HUES64 (cell line): ENCODE data around the gene TSC22D2.

Experiments
- H3K27ac ChIP-seq: 2 replicates; pipeline ENCODE4 v1.7.0; 2013; ENCODE audit warnings: low read depth, low read length, inconsistent platforms
- H3K27me3 ChIP-seq: 2 replicates; pipeline ENCODE4 v1.6.1; 2013; ENCODE audit warnings: mild to moderate bottlenecking, low read length; ENCODE audit not compliant: insufficient read depth
- H3K36me3 ChIP-seq: 2 replicates; pipeline ENCODE4 v1.6.1; 2013; ENCODE audit warnings: mild to moderate bottlenecking, low read length; ENCODE audit not compliant: insufficient read depth
- H3K4me1 ChIP-seq: 2 replicates; pipeline ENCODE4 v1.6.1; 2013; ENCODE audit warnings: mild to moderate bottlenecking, low read length, moderate library complexity; ENCODE audit not compliant: insufficient read depth
- H3K4me3 ChIP-seq: 2 replicates; pipeline ENCODE4 v1.5.1; 2013; ENCODE audit warnings: mild to moderate bottlenecking, low read length, moderate library complexity
- H3K9ac ChIP-seq: 2 replicates; pipeline ENCODE4 v1.6.1; 2013; ENCODE audit warnings: mild to moderate bottlenecking, low read depth, low read length
- H3K9me3 ChIP-seq: 2 replicates; pipeline ENCODE4 v1.6.1; 2013; ENCODE audit warnings: low read depth, low read length; ENCODE audit not compliant: insufficient read depth
- WGBS: fragments of 150-250, 120-280 bp; methylation state at CpG from one replicate; pipeline ENCODE4 v1.1.7; 2013; ENCODE audit warnings: missing lambda C conversion rate; 5-methylcytosine and 5-hydroxymethylcytosine counted together

The TSC22D2 gene

DNA sequence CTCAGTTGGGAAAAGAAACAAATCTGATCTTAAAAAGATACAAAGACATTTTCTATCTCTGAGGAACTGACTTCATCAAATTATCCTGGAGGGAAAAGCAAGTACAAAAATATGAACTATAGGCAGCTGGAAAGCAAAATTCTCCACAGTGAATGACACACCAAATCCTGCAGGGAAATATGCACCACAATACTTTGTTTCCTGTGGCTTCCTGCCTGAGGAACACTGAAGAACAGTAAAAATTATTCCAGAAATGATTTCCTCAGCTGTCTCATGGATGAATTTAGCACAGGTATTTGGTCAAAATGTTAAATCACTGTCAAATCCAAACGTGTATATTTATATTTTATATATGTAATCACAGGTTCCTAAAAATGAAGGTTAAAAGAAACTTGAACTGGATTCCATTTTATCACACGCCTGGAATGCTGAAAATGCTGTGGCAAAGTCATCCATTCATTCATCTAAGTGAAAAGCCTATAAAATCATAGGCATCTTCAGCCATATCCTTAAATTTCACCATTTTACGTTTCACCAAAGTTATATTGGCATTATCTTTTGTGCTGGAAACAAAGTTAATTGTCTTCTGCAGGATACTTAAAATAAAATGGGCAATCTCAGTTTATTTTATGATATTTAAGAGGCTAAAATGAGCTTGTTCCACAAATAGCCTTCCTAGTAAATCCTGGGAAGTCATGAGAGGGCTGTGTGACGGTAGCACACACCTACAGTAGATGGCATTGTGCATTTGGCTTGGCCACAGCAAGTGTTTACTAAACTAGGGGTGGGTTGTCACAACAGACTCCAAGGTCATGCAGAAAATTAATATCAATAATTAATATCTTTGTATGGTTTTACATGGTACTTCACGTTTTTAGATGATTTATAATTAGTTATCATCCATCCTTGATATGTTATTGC is 19.3 kb upstream of the TSC22D2 start:
- no peaks in the 10 kb centered on the region for H3K9me3 ChIP-seq
- no peak overlapping the region for H3K27ac ChIP-seq
- H3K4me3 ChIP-seq, result no peak overlapping the region
- no peaks in the 10 kb centered on the region for H3K36me3 ChIP-seq
- H3K9ac ChIP-seq, result no peak overlapping the region
- no peaks in the 10 kb centered on the region for H3K27me3 ChIP-seq
- whole genome bisulfite sequencing, result 90% methylated on average over 3 of the region's 5 CpGs
- peaks cover 9% of the 10 kb centered on the region; the same call in 1 of the 2 replicates for H3K4me1 ChIP-seq

DNA sequence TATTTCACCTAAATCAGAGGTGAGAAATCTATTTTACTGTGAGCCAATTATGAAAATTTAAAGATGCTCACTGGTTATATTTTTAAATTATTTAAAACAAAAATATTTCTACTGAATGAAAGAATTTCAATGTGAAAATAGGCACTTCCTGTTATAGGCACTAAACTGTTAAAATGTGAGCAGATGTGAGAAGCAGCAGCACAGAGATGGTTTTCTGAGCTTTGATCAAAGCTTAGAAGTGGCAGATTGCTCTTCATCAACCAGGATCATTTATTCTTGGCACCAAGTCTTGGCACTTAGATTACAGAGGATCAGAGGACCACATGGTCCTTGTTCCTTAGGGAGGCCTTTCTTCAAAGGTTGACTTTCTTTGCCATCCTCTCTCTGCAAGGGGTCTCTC is 18.0 kb upstream of the TSC22D2 start:
- Histone ChIP-seq H3K27ac (no peak overlapping the region), H3K9ac (no peak overlapping the region), H3K27me3 (no peaks in the 10 kb centered on the region), H3K9me3 (no peaks in the 10 kb centered on the region), H3K4me1 (peaks cover 4% of the 10 kb centered on the region; the same call in 1 of the 2 replicates), H3K36me3 (no peaks in the 10 kb centered on the region), H3K4me3 (no peak overlapping the region)

DNA sequence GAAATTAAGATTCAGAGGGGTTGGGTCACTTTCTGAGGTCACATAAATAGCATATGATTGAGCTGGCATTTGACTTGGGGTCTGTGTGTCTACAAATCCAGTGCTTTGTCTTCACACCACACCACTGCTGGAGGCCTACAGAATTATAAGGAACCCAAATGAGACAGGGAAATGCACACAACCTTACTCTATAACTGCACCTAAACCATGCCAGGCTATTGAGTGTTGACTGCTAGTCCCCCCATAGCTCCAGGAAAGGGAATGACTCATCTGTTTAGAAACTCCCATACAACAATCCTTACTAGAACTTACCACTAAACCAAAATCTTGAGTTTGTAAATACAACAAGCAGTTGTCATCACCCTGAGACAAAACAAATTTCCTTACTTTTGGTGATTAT is 16.9 kb upstream of the TSC22D2 start:
- no peak overlapping the region for H3K27ac ChIP-seq
- H3K36me3 ChIP-seq, result no peaks in the 10 kb centered on the region
- H3K4me3 ChIP-seq, result no peak overlapping the region
- peaks cover 4% of the 10 kb centered on the region; the same call in 1 of the 2 replicates for H3K4me1 ChIP-seq
- H3K9me3 ChIP-seq, result no peaks in the 10 kb centered on the region
- H3K9ac ChIP-seq, result no peak overlapping the region
- no peaks in the 10 kb centered on the region for H3K27me3 ChIP-seq

DNA sequence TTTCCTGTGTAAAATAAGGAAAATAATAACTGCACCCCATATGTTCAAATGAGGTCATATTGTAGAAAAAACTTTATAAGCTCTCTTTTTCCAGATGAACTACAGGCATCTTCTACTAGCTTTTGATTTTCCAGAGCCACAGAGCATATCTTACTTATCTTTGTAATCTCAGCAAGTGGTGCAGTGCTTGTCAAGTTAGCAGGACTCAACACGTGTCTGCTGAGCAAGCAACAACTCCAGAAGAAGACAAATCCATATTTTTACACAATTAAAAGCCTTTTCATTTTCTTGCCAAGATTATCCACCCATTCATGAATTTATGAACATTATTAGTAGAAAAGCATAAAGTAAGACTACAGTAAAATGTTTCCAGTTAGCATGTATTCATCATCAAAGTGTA is 14.4 kb upstream of the TSC22D2 start:
- Histone ChIP-seq H3K4me3 (no peak overlapping the region), H3K9me3 (no peaks in the 10 kb centered on the region), H3K9ac (no peak overlapping the region), H3K27ac (no peak overlapping the region), H3K36me3 (no peaks in the 10 kb centered on the region), H3K27me3 (no peaks in the 10 kb centered on the region), H3K4me1 (peaks cover 4% of the 10 kb centered on the region; the same call in 1 of the 2 replicates)
- 66% methylated on average over 1 of the region's 1 CpG for WGBS

DNA sequence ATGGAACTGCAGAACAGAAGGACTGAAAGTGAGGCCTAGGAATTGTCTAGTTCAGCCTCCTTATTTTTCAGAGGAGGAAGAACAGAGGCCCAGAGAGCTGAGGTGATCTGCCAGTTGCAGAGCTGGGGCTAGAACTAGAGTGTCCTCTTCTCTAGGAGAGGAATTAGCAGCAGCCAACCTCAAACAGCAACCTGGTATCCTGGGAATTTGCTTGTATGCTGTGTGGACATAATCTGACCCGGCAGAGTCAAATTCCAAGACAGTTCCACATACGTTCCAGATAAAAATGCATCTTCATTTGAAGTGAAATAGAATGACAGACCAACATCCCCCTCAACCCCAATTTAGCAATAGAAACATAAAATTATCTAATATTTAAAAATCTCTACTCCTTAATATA is 13.5 kb upstream of the TSC22D2 start:
- no peak overlapping the region for H3K9ac ChIP-seq
- H3K27ac ChIP-seq, result no peak overlapping the region
- no peaks in the 10 kb centered on the region for H3K9me3 ChIP-seq
- no peaks in the 10 kb centered on the region for H3K27me3 ChIP-seq
- no peaks in the 10 kb centered on the region for H3K36me3 ChIP-seq
- H3K4me1 ChIP-seq, result peaks cover 4% of the 10 kb centered on the region; the same call in 1 of the 2 replicates
- 88% methylated on average over 2 of the region's 2 CpGs for WGBS
- H3K4me3 ChIP-seq, result no peak overlapping the region

DNA sequence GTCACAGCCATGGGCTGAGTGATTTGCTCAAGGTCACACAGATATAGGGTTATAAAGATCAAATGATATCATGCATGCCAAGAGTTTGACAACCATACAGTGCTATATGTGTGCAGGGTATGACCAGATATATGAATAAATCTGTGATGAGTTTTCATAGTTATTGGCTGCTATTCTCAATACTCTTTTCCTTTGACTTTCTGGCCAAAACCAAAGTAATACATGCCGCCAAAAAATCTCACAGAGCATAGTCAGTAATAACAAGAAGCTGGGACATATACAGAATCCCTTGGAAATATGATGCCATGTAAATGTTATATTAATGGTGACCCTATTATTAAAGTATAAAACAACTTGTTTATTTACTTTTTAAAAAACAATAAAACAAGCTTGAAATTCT is 11.6 kb upstream of the TSC22D2 start:
- no peaks in the 10 kb centered on the region for H3K4me1 ChIP-seq
- H3K9me3 ChIP-seq, result no peaks in the 10 kb centered on the region
- H3K27me3 ChIP-seq, result no peaks in the 10 kb centered on the region
- no peak overlapping the region for H3K9ac ChIP-seq
- no peaks in the 10 kb centered on the region for H3K36me3 ChIP-seq
- WGBS, result no CpG with 5 or more reads among the region's 1 CpG
- no peak overlapping the region for H3K4me3 ChIP-seq
- no peak overlapping the region for H3K27ac ChIP-seq

DNA sequence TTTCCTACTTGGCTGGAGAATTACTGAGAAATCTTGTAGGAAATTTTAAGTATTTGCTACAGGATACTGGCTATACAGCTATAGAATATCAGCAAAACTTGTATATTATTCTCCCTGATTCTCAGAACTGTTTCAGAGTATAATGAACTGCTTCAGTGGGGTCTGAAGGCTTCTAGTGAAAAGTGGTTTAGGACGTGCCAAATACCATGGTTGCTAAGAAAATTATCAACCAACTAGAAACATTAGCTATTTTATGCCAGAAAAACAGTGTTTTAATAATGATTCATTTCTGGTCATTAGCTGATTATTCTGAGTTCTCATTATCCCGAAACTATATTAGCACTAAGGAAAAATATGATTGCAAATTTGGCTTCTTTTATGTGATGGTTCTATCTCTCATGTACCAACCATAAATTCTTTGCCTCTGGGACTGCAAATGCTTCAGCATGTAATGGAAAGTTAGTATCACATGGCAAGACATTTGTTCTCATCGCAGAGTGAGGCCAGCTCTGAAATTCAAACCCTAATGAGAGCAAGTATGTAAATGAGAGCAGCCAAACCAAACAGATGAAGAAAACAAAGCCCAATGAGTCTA is 11.0 kb upstream of the TSC22D2 start:
- Histone ChIP-seq H3K4me3 (no peak overlapping the region), H3K9ac (no peak overlapping the region), H3K4me1 (no peaks in the 10 kb centered on the region), H3K27me3 (no peaks in the 10 kb centered on the region), H3K27ac (no peak overlapping the region), H3K9me3 (no peaks in the 10 kb centered on the region), H3K36me3 (no peaks in the 10 kb centered on the region)
- WGBS, result 95% methylated on average over 2 of the region's 3 CpGs

DNA sequence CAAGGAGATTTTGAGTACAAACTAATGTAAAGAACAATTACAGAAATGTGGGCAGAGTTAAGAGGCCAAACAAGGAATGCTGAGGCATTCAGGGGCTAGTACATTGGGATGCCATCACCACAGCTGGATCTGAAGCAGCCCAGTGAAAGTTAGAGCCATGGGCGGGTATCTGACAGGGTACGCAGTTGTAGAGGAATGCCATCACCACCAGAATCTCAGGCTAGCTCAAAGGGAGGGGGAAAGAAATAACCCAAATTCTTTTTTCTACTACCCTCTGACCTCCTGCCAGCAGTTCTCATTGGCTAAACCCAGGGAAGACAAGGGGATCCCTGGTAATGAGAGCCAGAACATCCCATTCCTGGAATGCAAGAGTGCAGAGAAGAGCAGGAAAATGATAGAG is 9.0 kb upstream of the TSC22D2 start:
- no peaks in the 10 kb centered on the region for H3K36me3 ChIP-seq
- H3K9me3 ChIP-seq, result no peaks in the 10 kb centered on the region
- H3K4me3 ChIP-seq, result no peak overlapping the region
- no peak overlapping the region for H3K9ac ChIP-seq
- 84% methylated on average over 2 of the region's 2 CpGs for WGBS
- no peaks in the 10 kb centered on the region for H3K27me3 ChIP-seq
- H3K4me1 ChIP-seq, result peaks cover 9% of the 10 kb centered on the region
- H3K27ac ChIP-seq, result no peak overlapping the region

DNA sequence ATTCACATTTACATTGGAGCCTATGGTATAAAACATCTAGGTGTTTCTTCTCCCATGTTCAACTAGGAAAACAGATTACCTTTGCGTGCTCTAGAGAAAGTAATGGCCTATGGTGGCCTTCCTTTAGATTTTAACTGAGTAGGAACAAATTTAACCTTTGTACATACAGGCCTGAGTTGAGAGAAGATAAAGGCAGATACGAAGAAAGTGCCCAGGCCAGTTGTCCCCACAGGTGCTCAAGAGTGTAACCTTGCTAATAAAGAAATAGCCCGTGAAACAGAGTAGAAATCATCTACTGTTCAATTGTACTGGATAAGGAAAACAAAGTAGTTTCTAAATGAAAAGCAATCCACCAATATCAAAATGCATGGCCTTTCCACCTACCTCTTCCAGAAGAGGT is 6.8 kb upstream of the TSC22D2 start:
- no peaks in the 10 kb centered on the region for H3K36me3 ChIP-seq
- no peak overlapping the region for H3K4me3 ChIP-seq
- no peaks in the 10 kb centered on the region for H3K27me3 ChIP-seq
- peaks cover 9% of the 10 kb centered on the region for H3K4me1 ChIP-seq
- no peaks in the 10 kb centered on the region for H3K9me3 ChIP-seq
- H3K9ac ChIP-seq, result no peak overlapping the region
- no peak overlapping the region for H3K27ac ChIP-seq
- 96% methylated on average over 3 of the region's 3 CpGs for WGBS

DNA sequence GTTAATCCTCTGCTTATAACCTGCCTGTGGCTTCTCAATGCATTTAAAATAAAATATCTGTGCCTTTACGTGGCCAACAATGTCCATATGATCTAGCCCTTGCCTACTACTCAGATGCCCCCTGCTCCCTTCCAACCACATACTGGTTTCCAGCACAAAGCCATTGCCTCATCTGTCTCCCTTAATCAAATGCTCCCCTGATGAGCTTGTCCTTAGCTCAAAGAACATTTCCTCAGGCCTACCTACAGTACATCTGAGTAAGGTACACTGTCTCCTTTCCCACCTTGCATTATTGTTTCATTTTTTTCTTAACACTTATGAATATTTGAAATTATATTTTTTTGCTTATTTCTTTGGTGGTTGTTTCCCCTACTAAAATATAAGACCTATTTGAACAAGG is 5.9 kb upstream of the TSC22D2 start:
- peaks cover 17% of the 10 kb centered on the region for H3K4me1 ChIP-seq
- H3K27me3 ChIP-seq, result no peaks in the 10 kb centered on the region
- H3K9me3 ChIP-seq, result no peaks in the 10 kb centered on the region
- WGBS, result 90% methylated on average over 1 of the region's 1 CpG
- H3K27ac ChIP-seq, result no peak overlapping the region
- H3K4me3 ChIP-seq, result no peak overlapping the region
- no peak overlapping the region for H3K9ac ChIP-seq
- no peaks in the 10 kb centered on the region for H3K36me3 ChIP-seq

DNA sequence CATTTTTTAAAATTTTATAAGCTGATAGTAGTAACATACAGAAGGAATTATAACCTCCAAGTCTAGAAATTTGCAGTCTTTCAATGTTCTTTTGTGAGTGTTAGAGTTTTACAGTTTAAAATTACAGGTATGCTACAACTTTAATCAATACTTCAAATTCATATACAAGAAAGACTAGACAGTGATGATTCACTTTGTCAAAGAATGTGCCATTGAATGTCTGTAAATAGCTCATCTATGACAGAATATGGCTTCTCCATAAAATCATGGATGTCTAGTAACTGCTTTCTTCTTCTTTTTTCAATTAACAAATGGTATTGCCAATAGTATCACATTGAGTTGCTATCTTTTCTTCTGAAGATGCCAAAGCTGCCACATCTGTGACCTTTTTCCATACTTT is 4.1 kb upstream of the TSC22D2 start:
- Histone ChIP-seq H3K4me3 (no peak overlapping the region), H3K4me1 (peaks cover 22% of the 10 kb centered on the region), H3K9me3 (no peaks in the 10 kb centered on the region), H3K9ac (no peak overlapping the region), H3K36me3 (no peaks in the 10 kb centered on the region), H3K27me3 (no peaks in the 10 kb centered on the region), H3K27ac (no peak overlapping the region)
